GM12874 (cell line): ENCODE data around the gene EVI5.

Source experiments
- CTCF ChIP-seq: IDR thresholded peaks from 2 replicates; pipeline ENCODE4 v1.5.1; 2011; ENCODE audit warnings: low read depth, mild to moderate bottlenecking, control low read depth, low read length, moderate library complexity; ENCODE audit not compliant: insufficient read depth

Gene EVI5

GRCh38 chr1:92657701-92658100 lies 127.2 kb downstream of the EVI5 start:
- no peak for TF ChIP-seq CTCF

DNA sequence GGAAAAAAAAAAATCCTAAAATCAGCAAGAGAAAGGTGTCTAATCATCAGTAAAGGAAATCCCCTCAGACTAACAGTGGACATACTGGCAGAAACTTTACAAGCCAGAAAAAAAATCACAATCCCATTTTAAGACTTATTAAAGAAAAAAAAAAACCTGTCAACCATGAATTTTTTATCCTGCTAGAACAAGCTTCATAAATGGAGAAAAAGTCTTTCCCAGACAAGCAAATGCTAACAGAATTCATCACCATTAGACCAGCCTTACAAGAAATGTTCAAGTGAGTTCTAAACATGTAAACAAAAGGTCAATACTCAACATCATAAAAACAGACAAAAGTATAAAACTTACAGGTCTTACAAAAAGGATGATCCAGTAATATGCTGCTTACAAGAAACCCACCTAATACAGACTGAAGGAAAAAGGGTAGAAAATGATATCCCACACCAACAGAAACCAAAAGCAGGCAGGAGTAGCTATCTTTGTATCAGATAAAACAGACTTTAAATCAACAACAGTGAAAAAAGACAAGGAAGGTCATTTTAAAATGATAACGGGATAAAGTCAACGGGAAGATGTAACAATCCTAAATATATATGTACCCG lies 129.6 kb downstream of the EVI5 start:
- no peak for TF ChIP-seq CTCF

DNA sequence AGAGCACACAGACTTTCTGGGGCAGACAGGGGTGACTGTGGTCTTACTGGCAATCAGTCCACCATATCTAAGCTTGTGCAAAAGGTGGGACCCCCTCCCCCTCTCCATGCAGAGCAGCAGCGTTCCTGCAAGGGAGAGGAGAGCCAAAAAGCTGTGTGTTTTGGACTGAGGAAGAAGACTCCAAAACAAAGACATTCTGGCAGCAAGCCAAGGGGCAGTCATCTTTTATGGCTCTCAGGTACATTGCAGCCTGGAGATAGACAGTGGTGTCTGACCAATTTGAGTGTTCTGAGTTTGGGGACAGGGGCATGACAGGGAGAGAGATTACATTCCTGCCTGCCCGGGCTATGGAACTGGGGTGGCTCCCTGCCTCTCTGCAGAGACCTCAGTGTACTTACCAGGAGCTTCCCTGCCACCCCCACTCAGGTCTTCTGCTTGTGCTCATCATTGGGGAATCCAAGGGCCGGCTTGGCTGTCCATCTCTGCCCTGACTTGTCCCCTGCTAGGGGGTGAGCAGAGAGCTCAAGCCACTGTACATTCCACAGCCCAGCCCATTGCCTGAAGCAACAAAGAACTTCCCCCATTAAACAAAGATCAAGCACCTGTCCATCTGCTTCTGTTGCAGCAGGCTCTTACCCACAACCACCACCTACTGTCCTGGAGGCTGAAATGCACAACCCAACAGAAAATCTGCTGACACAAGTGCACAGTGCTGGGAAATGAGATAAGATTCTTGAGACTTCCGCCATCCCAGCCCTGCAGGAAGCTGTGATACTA lies 131.1 kb downstream of the EVI5 start:
- TF ChIP-seq CTCF, result no peak

GRCh38 chr1:92638498-92638897 lies 146.4 kb downstream of the EVI5 start:
- no peak for TF ChIP-seq CTCF

- no peak for TF ChIP-seq CTCF
Observed at GRCh38 chr1:92623187-92623778, 161.6 kb downstream of the EVI5 start.

- TF ChIP-seq CTCF, result no peak
Observed at GRCh38 chr1:92619466-92620189, 165.3 kb downstream of the EVI5 start.

DNA sequence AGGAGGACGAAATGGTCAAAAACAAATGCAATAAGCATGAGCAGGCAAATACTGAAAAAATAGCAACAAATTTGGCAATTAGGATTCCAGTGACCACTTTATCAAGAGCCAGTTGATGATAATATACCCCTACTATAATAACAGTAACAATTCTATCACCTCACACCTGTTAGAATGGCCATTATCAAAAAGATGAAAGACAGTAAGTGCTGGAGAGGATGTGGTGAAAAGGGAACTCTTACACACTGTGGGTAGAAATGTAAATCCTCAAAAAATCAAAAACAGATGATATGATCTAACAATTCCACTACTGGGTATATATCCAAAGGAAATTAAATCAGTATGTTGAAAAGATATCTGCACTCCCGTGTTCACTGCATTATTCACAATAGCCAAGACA lies 183.9 kb downstream of the EVI5 start:
- TF ChIP-seq CTCF, result no peak
